Right lobe of liver (tissue), 6 donors: ENCODE results near the gene SOWAHC. TPM values are rescaled to one million over a fixed set of nuclear protein-coding genes. Genes with fewer than 3 reads are reported as not detected.

Experiments used
- ATAC-seq, 4 donors: fragments of 200-7000 bp; cut with Tn5 transposase; one replicate each; pipeline ENCODE4 v1.9.1; 2020; ENCODE audit warnings: mild to moderate bottlenecking in 4 of 4, moderate library complexity in 4 of 4
- DNase-seq, 3 donors: peaks; one replicate each; pipeline ENCODE4 v3.0.0-alpha.2; 2020
- H3K27ac ChIP-seq, 3 donors: fragments of 200-600 bp; one replicate each; pipeline ENCODE4 v1.8.0; 2022
- H3K27me3 ChIP-seq, 2 donors: fragments of 200-600 bp; one replicate each; pipeline ENCODE4 v1.8.0; 2022
- H3K36me3 ChIP-seq, 4 donors: fragments of 200-600 bp; sonication (generic) in 1 of 4; one replicate each; pipeline versions ENCODE4 v1.5.1 to v1.8.0; 2017 to 2022; ENCODE audit warnings: control low read depth in 1 of 4
- H3K4me1 ChIP-seq, 4 donors: fragments of 200-600 bp; sonication (generic) in 1 of 4; one replicate each; pipeline versions ENCODE4 v1.5.1 to v1.8.0; 2017 to 2022; ENCODE audit warnings: control low read depth in 1 of 4
- H3K4me3 ChIP-seq, 3 donors: fragments of 200-600 bp; one replicate each; pipeline ENCODE4 v1.8.0; 2022
- H3K9me3 ChIP-seq, 4 donors: fragments of 200-600 bp; sonication (generic) in 1 of 4; one replicate each; pipeline versions ENCODE4 v1.5.1 to v1.8.0; 2017 to 2022; ENCODE audit warnings: control low read depth in 1 of 4
- POLR2A ChIP-seq: fragments of 450-650 bp; IDR thresholded peaks from one replicate; pipeline ENCODE4 v1.6.1; 2017; ENCODE audit warnings: antibody characterized with exemption, mild to moderate bottlenecking
- WGBS: methylation state at CpG from one replicate; pipeline ENCODE4 v1.1.6; 2018; ENCODE audit warnings: low coverage, low lambda C conversion rate; ENCODE audit not compliant: insufficient coverage; ENCODE audit errors: missing lambda C conversion rate; 5-methylcytosine and 5-hydroxymethylcytosine counted together
- intact Hi-C, 2 donors: fragments of 100-400 bp; cut with DNase I; formaldehyde crosslinking; loops; one replicate each; pipeline versions ENCODE4 v1.11.2 to v1.14.1; 2022
- total RNA-seq, 6 experiments: library from RNA; depleted of rRNA in 2 of 6; stranded (reverse); fragments of >200 nt in 2 of 6; fragmentation: NEBNext Ultra II Directional in 3 of 6; extraction: Animal tissue kit (Norgen Biotek cat#: 25700) in 3 of 6; gene quantifications; one replicate each; pipeline versions ENCODE4 v1.1.0 to v1.2.4, GENCODE V29; 2016 to 2023
- TF ChIP-seq, protein P1 (sequence below), 4 donors: fragments of 200-600 bp in 3 of 4; fragments of 450-650 bp in 1 of 4; IDR thresholded peaks; one replicate each; pipeline versions ENCODE4 v1.5.1 to v1.8.0; 2016 to 2022; ENCODE audit warnings: antibody characterized with exemption in 4 of 4, mild to moderate bottlenecking in 2 of 4
- donor health status: DM: no; HTN: yes; CAD: no.
- donor health status: DM: no; HTN: no; CAD: no.
- donor health status: DM: no; HTN: no; CAD: no.
- donor health status: DM: no; HTN: yes; CAD: no.
- donor health status: DM: no; HTN: yes; CAD: no.

SOWAHC gene
- total RNA-seq, 6 experiments from 2014 or later: 13.0 to 55.1 (median 34.4) TPM

DNA sequence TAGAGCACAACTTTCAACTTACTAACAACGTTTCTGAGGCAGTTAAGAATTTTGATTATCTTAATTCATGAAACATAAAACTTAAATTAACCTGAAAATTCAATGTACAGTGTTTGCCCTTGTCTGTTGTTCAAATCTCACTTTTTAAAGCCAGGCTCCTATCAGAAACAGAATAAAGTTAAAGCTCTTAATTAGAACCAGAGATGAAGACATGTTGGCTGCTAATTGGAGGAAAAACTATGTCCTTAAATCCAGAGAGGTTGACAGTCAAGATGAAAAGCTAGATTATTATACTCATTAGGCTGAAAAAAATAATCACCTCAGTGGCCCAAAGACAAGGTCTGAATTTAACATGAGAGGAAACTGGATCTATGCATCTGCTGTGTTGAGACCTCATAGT is 52.3 kb downstream of the SOWAHC start:
- Histone ChIP-seq H3K9me3 (no peaks in the 10 kb centered on the region), H3K27me3 (no peaks in the 10 kb centered on the region), H3K4me1 (peaks cover 0 to 9% (median 1%) of the 10 kb centered on the region in 4 donors), H3K4me3 (no peak overlapping the region), H3K36me3 (no peaks in the 10 kb centered on the region), H3K27ac (no peak overlapping the region)
- intact Hi-C loops: no loop called here
- 79% methylated on average over 1 of the region's 1 CpG for WGBS
- DNase-seq (no peak), ATAC-seq (no peak)
- TF ChIP-seq, protein P1, sequence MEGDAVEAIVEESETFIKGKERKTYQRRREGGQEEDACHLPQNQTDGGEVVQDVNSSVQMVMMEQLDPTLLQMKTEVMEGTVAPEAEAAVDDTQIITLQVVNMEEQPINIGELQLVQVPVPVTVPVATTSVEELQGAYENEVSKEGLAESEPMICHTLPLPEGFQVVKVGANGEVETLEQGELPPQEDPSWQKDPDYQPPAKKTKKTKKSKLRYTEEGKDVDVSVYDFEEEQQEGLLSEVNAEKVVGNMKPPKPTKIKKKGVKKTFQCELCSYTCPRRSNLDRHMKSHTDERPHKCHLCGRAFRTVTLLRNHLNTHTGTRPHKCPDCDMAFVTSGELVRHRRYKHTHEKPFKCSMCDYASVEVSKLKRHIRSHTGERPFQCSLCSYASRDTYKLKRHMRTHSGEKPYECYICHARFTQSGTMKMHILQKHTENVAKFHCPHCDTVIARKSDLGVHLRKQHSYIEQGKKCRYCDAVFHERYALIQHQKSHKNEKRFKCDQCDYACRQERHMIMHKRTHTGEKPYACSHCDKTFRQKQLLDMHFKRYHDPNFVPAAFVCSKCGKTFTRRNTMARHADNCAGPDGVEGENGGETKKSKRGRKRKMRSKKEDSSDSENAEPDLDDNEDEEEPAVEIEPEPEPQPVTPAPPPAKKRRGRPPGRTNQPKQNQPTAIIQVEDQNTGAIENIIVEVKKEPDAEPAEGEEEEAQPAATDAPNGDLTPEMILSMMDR (IDR thresholded peaks at IDR 0.05): no peak
- no peak for TF ChIP-seq POLR2A

Other genes with a start within 250 kb of the SOWAHC start
- 10 to 100 TPM; 34.6 to 52.8 (median 40.8) TPM for gene SEPTIN10, start 398 bp upstream of the SOWAHC start, total RNA-seq
- gene RGPD5, start 179.9 kb downstream of the SOWAHC start, total RNA-seq: 10 to 100 TPM in 4 of 6 experiments, 1 to 10 TPM in 2; 7.1 to 25.9 (median 18.4) TPM